ENCODE measurements around the gene MRS2. TPM values are rescaled to one million over a fixed set of nuclear protein-coding genes. Genes with fewer than 3 reads are reported as not detected.
A peak's percentile ranks its signal among the peaks of the same experiment; 100 is the strongest.
"Not testable (repeated sequence)": the region's sequence is repeated elsewhere in the genome, so short reads cannot be mapped to it uniquely, and the experiment has no call there.

The MRS2 gene
- total RNA-seq, 1 experiment from 2014 or later: 49.7 TPM

DNA sequence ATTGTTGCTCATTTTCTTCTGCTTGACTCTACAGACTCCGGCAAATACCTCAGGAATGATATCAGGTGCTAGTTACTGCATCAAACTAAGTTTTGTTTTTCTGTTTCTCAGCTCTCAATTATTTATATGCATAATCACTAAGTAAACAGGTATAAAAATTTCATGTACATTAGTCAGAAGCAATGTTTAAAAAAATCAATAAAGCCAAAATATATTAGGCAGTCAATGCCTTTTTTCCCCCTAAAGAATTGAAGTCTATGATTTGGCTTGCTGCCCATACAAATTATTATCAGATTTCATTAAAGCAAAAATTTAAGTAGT, 20.6 kb upstream of the MRS2 start:
- H3K9me2 ChIP-seq (ENCODE audit: insufficient read depth): no peaks in the 10 kb centered on the region
- peak overlapping the region; percentile 59 for H3K4me2 ChIP-seq
- H2AFZ ChIP-seq: no peak overlapping the region
- no peaks in the 10 kb centered on the region for H4K20me1 ChIP-seq (ENCODE audit: insufficient read depth)
- peak overlapping the region; percentile 53 for H3K27ac ChIP-seq
- no peaks in the 10 kb centered on the region for H3K79me2 ChIP-seq (ENCODE audit: low read depth)
- intact Hi-C loops (cut with micrococcal nuclease; ENCODE audit: unreplicated experiment): no loop called here
- POLR2A ChIA-PET (ENCODE audit: unreplicated experiment): no interaction called here
- H3F3A ChIP-seq (ENCODE audit: insufficient read depth, low read depth): peaks cover 10% of the 10 kb centered on the region; the same call in 1 of the 2 replicates
- H3K9me3 ChIP-seq (ENCODE audit: insufficient read depth, low read depth): no peaks in the 10 kb centered on the region; the same call in 1 of the 2 replicates
- CTCF ChIA-PET: no interaction called here
- H3K4me3 ChIP-seq: no peak overlapping the region
- TF ChIP-seq, protein P1, sequence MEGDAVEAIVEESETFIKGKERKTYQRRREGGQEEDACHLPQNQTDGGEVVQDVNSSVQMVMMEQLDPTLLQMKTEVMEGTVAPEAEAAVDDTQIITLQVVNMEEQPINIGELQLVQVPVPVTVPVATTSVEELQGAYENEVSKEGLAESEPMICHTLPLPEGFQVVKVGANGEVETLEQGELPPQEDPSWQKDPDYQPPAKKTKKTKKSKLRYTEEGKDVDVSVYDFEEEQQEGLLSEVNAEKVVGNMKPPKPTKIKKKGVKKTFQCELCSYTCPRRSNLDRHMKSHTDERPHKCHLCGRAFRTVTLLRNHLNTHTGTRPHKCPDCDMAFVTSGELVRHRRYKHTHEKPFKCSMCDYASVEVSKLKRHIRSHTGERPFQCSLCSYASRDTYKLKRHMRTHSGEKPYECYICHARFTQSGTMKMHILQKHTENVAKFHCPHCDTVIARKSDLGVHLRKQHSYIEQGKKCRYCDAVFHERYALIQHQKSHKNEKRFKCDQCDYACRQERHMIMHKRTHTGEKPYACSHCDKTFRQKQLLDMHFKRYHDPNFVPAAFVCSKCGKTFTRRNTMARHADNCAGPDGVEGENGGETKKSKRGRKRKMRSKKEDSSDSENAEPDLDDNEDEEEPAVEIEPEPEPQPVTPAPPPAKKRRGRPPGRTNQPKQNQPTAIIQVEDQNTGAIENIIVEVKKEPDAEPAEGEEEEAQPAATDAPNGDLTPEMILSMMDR (conservative IDR thresholded peaks at IDR 0.05): no peak
- TF ChIP-seq EZH2 (IDR thresholded peaks at IDR 0.05; ENCODE audit: low read depth): no peak
- H3K4me1 ChIP-seq (replicated peaks; ENCODE audit: insufficient read depth): peaks cover 20% of the 10 kb centered on the region
- H3K27me3 ChIP-seq (ENCODE audit: insufficient read depth, low read depth): no peaks in the 10 kb centered on the region
- peak in 1 of 2 experiments; percentile 80 for DNase-seq
- H3K36me3 ChIP-seq (ENCODE audit: low read depth): no peaks in the 10 kb centered on the region
- no TSS peak for BruUV-seq (replicated peaks)

DNA sequence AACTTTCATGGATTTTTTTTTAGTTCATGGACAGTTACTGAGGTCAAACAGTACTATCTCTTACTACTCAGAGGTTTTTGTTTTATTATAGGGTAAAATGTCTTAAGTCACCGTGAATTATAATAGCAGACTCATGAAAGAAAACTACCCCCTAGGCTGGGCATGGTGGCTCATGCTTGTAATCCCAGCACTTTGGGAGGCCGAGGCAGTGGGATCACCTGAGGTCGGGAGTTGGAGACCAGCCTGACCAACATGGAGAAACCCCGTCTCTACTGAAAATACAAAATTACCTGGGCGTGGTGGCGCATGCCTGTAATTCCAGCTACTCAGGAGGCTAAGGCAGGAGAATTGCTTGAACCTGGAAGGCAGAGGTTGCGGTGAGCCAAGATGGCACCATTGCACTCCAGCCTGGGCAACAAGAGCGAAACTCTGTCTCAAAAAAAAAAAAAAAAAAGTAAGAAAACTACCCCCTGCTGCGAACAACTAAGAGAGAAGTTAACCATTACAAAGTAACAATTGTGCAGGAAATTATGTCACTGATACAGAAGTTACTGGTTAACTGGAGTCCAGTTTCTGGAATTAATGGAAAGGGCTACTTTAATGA, 19.7 kb upstream of the MRS2 start:
- intact Hi-C loops (cut with micrococcal nuclease; ENCODE audit: unreplicated experiment): not testable (repeated sequence)

DNA sequence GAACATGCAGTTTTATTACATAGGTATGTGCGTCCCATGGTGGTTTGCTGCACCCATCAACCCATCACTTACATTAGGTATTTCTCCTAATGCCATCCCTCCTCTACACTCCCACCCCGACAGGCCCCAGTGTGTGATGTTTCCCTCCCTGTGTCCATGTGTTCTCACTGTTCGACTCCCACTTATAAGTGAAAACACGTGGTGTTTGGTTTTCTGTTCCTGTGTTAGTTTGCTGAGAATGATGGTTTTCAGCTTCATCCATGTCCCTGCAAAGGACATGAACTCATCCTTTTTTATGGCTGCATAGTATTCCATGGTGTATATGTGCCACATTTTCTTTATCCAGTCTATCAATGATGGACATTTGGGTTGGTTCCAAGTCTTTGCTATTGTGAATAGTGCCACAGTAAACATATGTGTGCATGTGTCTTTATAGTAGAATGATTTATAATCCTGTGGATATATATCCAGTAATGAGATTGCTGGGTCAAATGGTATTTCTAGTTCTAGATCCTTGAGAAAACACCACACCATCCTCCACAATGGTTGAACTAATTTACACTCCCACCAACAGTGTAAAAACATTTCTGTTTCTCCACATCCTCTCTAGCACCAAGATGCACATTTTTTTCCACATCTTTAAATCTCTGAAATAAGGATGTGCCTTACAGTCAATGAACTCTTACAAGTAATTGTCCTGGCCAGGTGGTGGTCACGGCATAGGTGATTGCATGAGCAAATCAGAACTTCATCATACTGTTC, 18.2 kb upstream of the MRS2 start:
- H3K4me2 ChIP-seq; H3K9me2 ChIP-seq (ENCODE audit: insufficient read depth); H3K4me3 ChIP-seq; H3K36me3 ChIP-seq (ENCODE audit: low read depth); BruUV-seq (replicated peaks); DNase-seq; H4K20me1 ChIP-seq (ENCODE audit: insufficient read depth); H2AFZ ChIP-seq; H3K27ac ChIP-seq; H3K27me3 ChIP-seq (ENCODE audit: insufficient read depth, low read depth); H3K9me3 ChIP-seq (ENCODE audit: insufficient read depth, low read depth); POLR2A ChIA-PET (ENCODE audit: unreplicated experiment); CTCF ChIA-PET; H3K79me2 ChIP-seq (ENCODE audit: low read depth); intact Hi-C loops (cut with micrococcal nuclease; ENCODE audit: unreplicated experiment): not testable (repeated sequence)
- Histone ChIP-seq H3F3A (ENCODE audit: insufficient read depth, low read depth) (peaks cover 10% of the 10 kb centered on the region; the same call in 1 of the 2 replicates), H3K4me1 (replicated peaks; ENCODE audit: insufficient read depth) (peaks cover 20% of the 10 kb centered on the region)

More for the DNA sequence above, 19.7 kb upstream of the MRS2 start:
- H3K36me3 ChIP-seq (ENCODE audit: low read depth); H2AFZ ChIP-seq; CTCF ChIA-PET; H3K9me2 ChIP-seq (ENCODE audit: insufficient read depth); H3K9me3 ChIP-seq (ENCODE audit: insufficient read depth, low read depth); H3K4me3 ChIP-seq; BruUV-seq (replicated peaks); POLR2A ChIA-PET (ENCODE audit: unreplicated experiment); H4K20me1 ChIP-seq (ENCODE audit: insufficient read depth); DNase-seq; H3K79me2 ChIP-seq (ENCODE audit: low read depth); H3K27me3 ChIP-seq (ENCODE audit: insufficient read depth, low read depth): not testable (repeated sequence)
- Histone ChIP-seq H3K4me1 (replicated peaks; ENCODE audit: insufficient read depth) (peaks cover 20% of the 10 kb centered on the region), H3K4me2 (peak overlapping the region; percentile 59), H3K27ac (peak overlapping the region; percentile 53), H3F3A (ENCODE audit: insufficient read depth, low read depth) (peaks cover 10% of the 10 kb centered on the region; the same call in 1 of the 2 replicates)

DNA sequence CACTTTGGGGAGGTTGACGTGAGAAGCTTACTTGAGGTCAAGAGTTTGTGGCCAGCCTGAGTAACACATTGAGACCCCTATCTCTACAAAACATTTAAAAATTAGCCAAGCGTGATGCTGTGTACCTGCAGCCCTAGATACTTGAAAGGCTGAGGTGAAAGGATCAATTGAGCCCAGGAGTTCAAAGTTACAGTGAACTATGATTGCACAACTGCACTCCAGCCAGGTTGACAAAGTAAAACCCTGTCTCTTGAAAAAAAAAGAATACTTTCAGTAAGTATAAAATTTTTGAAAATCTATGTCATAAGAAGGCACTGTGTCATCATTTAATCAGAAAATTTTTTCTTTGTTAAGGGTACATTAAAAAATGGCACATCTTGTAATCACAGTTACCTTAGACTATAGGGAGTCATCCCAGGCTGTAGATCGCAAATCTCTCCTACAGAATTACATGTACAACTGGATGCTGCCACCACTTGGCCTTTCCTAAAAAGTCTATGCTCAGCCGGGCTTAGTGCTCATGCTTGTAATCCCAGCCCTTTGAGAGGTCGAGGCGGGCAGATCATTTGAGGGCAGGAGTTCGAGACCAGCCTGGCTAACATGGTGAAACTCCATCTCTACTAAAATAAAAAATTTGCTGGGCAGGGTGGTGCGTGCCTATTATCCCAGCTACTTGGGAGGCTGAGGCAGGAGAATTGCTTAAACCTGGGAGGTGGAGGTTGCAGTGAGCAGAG, 17.0 kb upstream of the MRS2 start:
- DNase-seq: no peak
- Histone ChIP-seq H3K4me1 (replicated peaks; ENCODE audit: insufficient read depth) (peaks cover 20% of the 10 kb centered on the region), H2AFZ (no peak overlapping the region), H3K4me2 (no peak overlapping the region), H3K9me2 (ENCODE audit: insufficient read depth) (no peaks in the 10 kb centered on the region), H3K79me2 (ENCODE audit: low read depth) (no peaks in the 10 kb centered on the region), H3K36me3 (ENCODE audit: low read depth) (no peaks in the 10 kb centered on the region), H3F3A (ENCODE audit: insufficient read depth, low read depth) (peaks cover 10% of the 10 kb centered on the region; the same call in 1 of the 2 replicates), H4K20me1 (ENCODE audit: insufficient read depth) (no peaks in the 10 kb centered on the region), H3K9me3 (ENCODE audit: insufficient read depth, low read depth) (no peaks in the 10 kb centered on the region; the same call in 1 of the 2 replicates), H3K27ac (no peak overlapping the region), H3K27me3 (ENCODE audit: insufficient read depth, low read depth) (no peaks in the 10 kb centered on the region), H3K4me3 (no peak overlapping the region)
- TF ChIP-seq, protein P1 (conservative IDR thresholded peaks at IDR 0.05): no peak
- no peak for TF ChIP-seq EZH2 (IDR thresholded peaks at IDR 0.05; ENCODE audit: low read depth)
- ChIA-PET POLR2A (ENCODE audit: unreplicated experiment) (no interaction called here), CTCF (no interaction called here)
- no TSS peak for BruUV-seq (replicated peaks)
- intact Hi-C loops (cut with micrococcal nuclease; ENCODE audit: unreplicated experiment): no loop called here
